NCI-H2081 treated with DMSO at 0.1 percent for 48 hours (cell line): ENCODE measurements around the gene ATP6V0D1.

Experiments
- DNase-seq: peaks from one replicate; lab custom pipeline; 2025; lab: John Stamatoyannopoulos, UW

Gene ATP6V0D1

GRCh38 chr16:67463059-67463458 is 17.9 kb downstream of the ATP6V0D1 start:
- DNase-seq, result no peak

- DNase-seq, result no peak
Measured at GRCh38 chr16:67462279-67462655, 18.7 kb downstream of the ATP6V0D1 start.

DNA sequence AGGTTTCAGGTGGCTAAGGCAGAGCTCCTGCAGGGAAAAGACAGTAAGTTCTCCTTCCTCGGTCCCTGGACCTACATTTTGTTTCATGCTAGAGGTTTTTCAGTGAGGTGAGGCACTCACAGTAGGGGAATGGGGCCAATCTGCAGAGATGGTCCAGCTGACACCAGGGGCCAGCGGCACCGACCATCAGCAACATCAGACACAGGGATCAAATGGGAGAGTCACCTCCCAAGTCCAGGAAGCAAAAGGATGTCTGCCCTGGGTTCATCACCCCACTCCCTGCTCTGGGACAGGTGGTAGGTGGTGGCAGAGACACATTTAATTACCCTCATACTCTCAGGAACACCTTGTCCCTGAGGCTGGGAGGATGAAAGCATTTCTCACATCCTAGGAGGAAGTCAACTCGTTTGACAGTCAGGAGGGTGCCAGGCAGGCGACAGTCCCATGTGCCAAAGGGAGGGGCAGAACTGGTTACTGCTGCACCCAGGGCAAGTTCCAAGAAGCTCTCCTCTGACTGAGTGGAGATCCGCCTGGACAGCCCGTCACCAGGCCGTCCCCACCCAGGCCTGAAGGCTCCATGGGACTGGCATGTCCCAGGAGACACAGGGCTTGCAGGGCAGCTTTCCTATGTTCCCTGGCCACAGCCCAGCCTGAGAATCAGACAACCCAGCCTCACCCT is 19.2 kb downstream of the ATP6V0D1 start:
- DNase-seq, result no peak

GRCh38 chr16:67460961-67461360 is 20.0 kb downstream of the ATP6V0D1 start:
- no peak for DNase-seq

GRCh38 chr16:67460168-67460567 is 20.8 kb downstream of the ATP6V0D1 start:
- DNase-seq, result no peak

DNA sequence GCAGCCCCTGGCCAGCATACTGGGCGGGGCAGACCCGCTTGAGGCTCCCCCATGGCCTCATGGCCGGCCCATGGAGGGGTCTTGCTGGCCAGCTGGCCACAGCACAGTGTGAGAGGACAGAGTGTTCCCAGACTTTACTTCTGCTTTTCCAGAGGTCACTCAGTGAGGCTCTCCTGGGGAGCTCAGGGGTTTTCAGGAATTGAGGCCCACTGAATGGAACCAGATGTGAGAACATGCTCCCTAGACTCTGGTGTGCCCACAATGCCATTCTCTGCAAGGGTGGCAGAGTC is 21.2 kb downstream of the ATP6V0D1 start:
- no peak for DNase-seq

DNA sequence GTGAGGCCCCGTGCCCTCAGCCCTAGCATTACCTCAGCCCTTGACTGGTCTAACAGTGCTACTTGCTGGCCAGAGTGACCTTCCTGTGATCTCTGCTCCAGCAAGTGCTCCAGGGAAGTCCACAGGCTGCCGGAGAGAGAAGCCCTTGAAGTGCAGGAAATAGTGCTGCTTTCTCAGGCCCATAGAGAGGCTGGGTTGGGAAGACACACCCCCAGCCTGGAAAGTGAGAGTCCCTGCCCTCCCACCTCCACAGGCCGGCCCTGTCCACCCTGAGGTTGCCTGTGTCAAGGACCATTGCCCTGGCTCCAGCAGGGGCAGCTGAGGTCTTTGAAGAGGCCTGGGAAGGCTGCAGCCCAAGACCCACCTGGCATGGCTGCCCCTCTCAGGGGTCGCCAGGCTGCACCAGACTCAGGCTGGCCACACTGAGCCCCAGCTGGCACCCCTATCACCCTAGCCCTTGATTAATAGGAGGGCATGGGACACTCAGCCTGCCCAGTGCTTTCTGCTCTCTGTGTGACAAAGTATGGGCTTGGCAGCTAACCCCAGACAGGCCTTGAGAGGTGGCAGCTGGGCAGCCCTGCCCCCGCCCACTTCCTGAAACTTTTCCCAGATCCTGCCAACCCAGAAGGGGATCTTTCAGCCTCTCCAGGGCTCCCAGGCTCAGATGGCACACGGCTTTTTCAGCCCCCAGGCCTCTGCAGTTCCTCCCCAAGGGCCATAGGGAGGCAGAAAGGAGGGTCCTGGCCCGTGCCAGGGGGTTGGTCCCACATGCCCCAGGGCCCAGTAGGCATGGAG is 21.7 kb downstream of the ATP6V0D1 start:
- DNase-seq, result no peak

- no peak for DNase-seq
Measured at GRCh38 chr16:67458121-67458641, 22.8 kb downstream of the ATP6V0D1 start.

DNA sequence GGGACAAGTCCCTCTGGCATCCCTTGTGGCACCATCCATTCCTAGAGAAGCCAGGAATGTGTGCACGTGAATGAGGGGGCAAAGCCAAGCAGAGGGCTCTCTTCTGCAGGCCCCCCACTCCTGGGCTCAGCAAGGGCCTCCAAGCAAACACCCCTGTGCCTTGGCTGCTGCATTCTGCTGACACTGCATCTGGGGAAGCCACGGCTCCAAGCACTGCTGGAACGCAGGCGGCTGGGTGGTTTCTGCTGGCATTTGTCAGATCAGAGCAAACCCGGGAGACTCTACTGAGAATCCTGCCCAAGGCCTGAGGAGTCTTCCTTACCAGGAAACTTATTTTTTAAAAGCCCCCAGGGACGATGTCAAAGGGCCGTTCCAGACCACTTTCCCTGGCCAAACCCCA is 23.3 kb downstream of the ATP6V0D1 start:
- DNase-seq, result no peak

DNA sequence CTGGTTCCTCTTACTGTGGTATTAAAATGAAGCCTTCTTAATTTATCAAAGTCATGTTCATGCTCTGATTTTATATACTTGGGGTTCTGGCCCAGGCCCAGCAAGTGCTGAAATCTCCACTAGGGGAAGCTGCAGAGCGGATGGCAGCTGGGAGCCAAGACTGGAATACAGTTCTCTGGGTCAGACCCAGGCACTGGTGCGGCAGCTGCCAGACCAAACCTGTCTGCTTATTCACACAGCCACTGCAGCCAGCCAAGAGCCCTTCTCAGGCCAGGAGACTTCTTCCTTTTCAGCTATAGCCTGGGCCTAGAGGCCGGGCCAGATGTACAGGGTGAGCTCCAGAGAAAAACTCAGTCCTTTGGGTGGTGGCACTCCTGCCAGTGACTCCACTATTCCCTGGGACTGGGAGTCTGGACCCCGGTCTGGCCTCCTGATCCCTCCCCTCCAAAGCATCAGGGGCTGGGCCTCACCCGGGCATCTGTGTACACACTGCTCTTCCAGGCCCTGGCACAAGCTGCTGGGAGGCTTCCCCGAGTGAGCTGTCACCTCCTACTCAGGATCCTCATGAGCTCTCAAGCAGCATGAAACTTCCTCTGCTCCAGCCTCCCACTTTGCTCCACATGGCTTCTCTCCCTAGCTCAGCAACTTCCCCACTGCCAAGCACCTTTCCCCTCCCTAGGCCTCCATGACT is 24.4 kb downstream of the ATP6V0D1 start:
- DNase-seq, result no peak

GRCh38 chr16:67454852-67455251 is 26.1 kb downstream of the ATP6V0D1 start:
- DNase-seq, result no peak

DNA sequence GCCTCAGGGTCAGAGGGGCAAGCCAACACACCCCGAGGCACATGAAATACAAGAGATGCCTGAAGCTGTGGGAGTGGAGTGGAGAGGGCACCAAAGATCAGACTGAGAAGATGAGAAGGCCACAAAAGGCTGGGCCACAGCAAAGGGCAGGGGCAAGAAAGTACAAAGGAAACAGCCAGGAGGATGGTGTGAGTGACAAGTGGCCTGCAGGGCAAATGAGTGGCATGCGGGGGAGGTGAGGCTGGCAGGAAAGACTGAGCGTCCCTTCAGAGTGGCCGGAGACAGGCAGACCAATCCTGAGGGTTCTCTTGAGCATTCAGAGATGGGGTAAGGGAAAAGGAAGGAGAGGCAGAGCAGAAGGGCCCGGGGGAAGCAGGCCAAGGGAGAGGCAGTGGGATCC is 26.9 kb downstream of the ATP6V0D1 start:
- no peak for DNase-seq

DNA sequence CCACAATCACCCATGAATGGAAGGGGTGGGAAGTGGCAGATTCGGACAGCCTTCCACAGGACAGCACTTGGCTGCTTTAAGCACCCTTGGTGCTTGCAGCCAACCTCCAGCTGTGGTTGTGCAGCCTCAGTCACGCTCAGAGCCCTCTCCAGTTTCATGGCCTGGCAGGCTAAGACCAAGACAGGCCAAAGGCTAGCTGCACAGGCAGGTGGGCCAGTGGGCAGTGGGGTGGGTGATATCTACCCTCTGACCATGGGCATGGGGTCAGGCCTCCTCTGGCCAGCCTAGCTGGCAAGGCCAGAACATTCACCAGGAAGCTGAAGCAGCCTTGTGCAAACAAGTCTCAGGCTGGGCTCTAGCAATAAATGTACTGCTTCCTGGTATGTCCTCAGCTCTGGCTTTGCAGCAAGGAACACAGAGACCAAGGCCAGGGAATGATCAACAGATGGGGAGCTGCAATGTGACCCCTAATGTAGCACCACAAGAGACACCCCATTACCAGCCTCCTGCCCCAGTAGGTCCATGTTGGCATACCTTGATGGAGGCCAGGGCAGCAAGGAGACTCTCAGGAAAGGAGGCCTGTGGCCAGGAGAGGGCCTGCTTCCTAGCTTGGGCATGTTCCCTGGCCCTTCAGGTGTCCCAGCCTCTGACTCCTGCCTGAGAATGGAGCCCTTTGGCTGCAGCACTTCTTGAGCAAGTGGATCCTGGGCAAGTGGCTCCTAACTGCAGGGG is 29.1 kb downstream of the ATP6V0D1 start:
- DNase-seq, result no peak

- DNase-seq, result no peak
Measured at GRCh38 chr16:67451061-67451703, 29.8 kb downstream of the ATP6V0D1 start.

DNA sequence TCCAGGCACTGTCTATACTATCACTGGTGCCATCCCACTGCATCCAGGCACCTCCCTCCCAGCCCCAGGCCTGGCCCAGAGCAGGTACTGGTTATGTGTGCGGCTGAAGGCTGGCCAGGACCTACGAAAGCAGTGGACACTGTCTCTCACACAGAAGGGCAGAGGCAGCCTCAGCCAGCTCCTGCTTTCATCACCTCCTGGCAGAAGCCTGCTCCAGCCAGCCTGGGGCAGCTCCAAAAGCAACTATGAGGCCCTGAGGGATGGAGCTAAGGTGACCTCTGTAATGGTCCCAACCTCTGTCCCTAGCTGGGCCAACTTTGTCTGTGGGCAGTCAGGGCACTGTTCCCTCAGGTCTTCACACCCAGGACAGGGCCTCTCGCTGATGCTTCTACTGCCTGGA is 31.2 kb downstream of the ATP6V0D1 start:
- DNase-seq, result no peak

DNA sequence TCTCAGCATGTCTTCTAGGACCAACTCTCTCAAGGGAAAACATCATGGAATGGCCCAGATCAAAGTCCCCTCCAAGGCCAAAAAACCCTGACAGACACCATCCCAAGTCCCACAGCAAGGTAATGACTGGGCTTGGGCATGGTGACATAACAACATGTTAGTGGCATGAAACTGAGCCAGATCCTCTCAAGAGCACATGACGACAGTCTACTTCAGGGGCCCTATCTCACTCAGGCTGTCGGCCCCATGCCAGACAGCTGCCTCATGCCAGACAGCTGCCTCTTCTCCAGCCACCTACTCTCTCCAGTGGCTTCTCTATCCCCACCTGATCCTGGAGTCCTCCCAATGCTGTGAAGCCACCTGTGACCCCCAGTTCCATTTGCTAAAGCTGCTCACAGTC is 31.6 kb downstream of the ATP6V0D1 start:
- no peak for DNase-seq

- no peak for DNase-seq
Measured at GRCh38 chr16:67448580-67448979, 32.4 kb downstream of the ATP6V0D1 start.

DNA sequence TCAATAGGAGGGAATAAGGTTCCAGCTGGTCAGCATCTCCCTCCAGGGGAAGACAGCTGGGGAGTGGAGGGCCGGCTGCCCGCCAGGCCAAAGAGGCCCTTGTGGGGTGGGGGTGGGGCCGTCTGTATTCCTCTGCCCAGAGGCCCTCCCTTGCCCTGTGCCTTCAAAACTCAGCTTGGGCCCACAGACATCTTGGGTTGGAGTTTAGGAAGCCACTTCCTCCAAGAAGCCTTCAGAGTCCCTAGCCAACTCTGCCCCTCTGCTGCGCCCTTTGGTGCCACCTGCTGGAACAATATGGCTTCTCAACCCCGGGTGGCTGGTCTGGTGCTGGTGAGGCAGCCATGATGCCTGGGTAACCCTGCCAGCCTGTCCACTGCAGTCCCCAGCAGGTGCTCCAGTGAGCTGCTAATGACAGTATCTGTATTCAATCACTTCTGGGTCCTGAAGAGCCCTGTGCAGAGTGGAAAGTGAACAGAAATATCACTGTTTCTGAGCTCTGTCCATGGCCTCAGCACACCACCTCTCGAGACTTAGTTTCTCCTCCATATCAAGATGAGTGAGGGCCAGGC is 33.4 kb downstream of the ATP6V0D1 start:
- no peak for DNase-seq

DNA sequence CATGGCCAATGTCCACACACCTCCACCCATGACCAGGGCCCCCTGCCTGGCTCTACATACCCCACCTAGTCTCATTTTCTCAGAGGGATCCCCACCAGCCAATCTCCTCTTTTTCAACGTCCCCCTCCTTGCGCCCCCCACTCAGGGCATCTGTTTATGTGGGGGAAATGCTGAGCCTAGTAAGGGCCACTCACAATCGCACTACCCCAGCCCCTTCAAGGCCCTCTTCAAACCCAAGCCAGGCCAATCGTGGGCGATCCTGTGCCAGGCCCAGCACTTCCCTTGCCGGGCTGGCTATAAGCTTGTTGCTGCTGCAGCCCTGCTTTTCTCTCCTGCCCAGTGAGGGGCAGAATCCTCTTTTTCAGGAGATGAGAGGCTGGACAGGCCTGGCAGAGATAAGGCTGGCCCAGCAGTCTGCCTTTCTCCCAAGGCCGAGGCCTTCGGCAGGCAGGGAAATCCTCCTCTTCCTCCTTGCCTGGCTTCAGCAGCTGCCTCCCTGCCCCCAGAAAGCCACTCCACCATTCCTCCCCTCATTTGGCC is 33.9 kb downstream of the ATP6V0D1 start:
- DNase-seq, result no peak

DNA sequence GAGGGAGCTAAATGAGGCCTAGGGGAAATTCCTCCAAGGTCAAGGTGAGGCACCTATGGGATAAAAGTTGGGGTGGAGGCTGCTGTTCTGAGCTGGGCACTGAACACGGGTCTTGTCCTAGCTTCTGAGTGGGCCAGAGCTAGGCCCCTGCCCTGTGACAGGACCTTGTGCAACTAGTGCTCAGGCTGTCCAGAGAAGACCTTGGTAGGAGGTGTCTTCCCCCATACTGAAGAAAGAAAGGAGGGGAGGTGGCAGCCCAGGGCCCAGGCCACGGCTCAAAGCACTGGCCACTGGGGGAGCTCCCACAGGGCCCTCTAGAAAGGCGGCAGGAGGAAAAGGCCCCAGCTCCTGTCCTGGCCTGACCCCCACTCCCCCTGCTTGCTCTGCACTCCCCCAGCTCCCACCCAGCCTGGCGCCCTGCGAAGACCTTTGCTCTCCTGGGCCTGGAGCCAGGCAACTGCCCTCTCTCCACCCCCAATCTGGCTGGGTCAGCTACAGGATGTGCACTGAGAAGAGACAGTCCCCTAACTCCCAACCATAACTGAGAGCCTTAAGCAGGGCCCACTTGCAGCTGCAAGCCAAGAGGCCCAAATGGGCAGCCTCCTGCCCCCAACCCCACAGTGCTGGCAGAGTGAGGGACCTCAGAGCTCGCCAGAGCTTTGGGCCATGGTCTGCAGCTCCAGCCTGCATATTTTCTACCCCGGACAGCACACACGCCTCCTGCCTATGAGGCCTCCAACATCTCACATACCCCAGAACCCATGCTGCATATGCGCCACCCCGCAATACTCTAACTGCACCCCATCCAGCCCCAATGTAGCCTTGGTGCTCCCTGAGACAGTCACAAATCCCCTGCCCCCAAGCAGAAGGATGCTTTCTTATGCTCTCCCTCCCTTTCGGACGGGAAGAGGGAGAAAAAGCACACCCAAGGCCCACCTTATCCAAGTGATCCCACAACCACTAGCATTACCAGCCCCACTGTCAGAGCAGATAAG is 34.7 kb downstream of the ATP6V0D1 start:
- DNase-seq, result no peak
